Progenitor cell of endocrine pancreas (in vitro differentiated cells): ENCODE measurements around the gene PRR15L. TPM values are rescaled to one million over a fixed set of nuclear protein-coding genes. Genes with fewer than 3 reads are reported as not detected.
"Not testable (repeated sequence)": the region's sequence is repeated elsewhere in the genome, so short reads cannot be mapped to it uniquely, and the experiment has no call there.

Experiments used
- DNase-seq: peaks from one replicate; pipeline ENCODE4 v3.0.0; 2021; ENCODE audit warnings: low spot score; ENCODE audit not compliant: unreplicated experiment
- H3K27ac Mint-ChIP-seq: 2 replicates; pipeline ENCODE4 v1.8.0; 2021; ENCODE audit warnings: mild to moderate bottlenecking, moderate library complexity, mixed read lengths
- H3K27me3 Mint-ChIP-seq: 2 replicates; pipeline ENCODE4 v1.8.0; 2021; ENCODE audit warnings: mixed read lengths
- H3K36me3 Mint-ChIP-seq: 2 replicates; pipeline ENCODE4 v1.8.0; 2022; ENCODE audit warnings: mixed read lengths; ENCODE audit not compliant: insufficient read depth
- H3K4me1 Mint-ChIP-seq: 2 replicates; pipeline ENCODE4 v1.8.0; 2021; ENCODE audit warnings: low read depth, mixed read lengths
- H3K4me3 Mint-ChIP-seq: 2 replicates; pipeline ENCODE4 v1.8.0; 2021; ENCODE audit warnings: low read depth, mild to moderate bottlenecking, moderate library complexity, mixed read lengths
- H3K9me3 Mint-ChIP-seq: 2 replicates; pipeline ENCODE4 v1.8.0; 2021; ENCODE audit warnings: low read depth, mixed read lengths
- total RNA-seq: library from RNA; stranded (reverse); gene quantifications from 2 replicates; pipeline ENCODE4 v1.2.1, GENCODE V29; 2021
- TF ChIP-seq, protein P1 (sequence below): fragments of 200-600 bp; sonication (generic); IDR thresholded peaks from one replicate; pipeline ENCODE4 v1.5.0; 2021; ENCODE audit warnings: antibody characterized with exemption, mild to moderate bottlenecking; ENCODE audit not compliant: unreplicated experiment

Gene PRR15L
- total RNA-seq, 1 donor from 2014 or later, result 36.1 TPM

DNA sequence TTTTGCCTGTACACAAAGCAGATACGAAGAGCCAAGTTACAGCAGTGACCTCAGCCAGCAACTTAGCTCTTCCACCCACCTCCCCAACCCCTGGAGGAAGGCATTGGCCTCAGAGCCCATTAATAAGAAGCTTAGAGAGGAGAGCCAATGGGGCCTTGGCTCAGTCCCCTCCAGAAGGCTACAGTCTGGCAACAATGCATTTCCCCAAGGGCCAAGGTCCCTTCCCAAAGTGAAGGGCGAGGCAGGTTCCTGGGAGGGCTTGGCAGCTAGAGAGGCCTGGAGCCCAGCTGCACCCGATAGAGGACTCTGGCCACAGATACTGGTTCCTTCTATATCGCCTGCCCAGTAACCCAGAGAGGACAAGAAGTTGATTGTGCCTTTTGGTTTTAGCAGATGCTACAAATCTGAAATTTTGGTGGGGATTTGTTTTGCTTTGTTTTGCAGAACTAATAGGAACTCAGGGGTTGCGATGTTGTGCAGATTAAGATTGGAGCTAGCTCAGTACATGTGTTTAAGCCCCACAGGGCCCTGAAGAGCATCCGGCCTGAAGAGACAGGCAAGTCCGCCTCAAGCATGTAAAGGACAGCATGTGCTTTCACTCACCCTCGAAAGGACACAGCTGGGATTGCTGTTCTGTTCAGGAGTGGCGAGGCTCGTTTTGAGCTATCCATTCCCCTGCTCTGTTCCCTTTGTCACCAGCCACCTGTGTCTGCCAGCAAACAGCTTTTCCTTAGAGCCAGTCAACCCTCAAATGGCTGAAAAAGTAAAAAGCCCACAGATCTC is 28.3 kb downstream of the PRR15L start:
- Mint-ChIP-seq H3K4me1 (peaks cover 2% of the 10 kb centered on the region), H3K27me3 (no peaks in the 10 kb centered on the region), H3K27ac (no peak overlapping the region), H3K9me3 (no peaks in the 10 kb centered on the region), H3K4me3 (no peak overlapping the region), H3K36me3 (peaks cover 16% of the 10 kb centered on the region)
- no peak for DNase-seq
- TF ChIP-seq, protein P1, sequence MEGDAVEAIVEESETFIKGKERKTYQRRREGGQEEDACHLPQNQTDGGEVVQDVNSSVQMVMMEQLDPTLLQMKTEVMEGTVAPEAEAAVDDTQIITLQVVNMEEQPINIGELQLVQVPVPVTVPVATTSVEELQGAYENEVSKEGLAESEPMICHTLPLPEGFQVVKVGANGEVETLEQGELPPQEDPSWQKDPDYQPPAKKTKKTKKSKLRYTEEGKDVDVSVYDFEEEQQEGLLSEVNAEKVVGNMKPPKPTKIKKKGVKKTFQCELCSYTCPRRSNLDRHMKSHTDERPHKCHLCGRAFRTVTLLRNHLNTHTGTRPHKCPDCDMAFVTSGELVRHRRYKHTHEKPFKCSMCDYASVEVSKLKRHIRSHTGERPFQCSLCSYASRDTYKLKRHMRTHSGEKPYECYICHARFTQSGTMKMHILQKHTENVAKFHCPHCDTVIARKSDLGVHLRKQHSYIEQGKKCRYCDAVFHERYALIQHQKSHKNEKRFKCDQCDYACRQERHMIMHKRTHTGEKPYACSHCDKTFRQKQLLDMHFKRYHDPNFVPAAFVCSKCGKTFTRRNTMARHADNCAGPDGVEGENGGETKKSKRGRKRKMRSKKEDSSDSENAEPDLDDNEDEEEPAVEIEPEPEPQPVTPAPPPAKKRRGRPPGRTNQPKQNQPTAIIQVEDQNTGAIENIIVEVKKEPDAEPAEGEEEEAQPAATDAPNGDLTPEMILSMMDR, result no peak

DNA sequence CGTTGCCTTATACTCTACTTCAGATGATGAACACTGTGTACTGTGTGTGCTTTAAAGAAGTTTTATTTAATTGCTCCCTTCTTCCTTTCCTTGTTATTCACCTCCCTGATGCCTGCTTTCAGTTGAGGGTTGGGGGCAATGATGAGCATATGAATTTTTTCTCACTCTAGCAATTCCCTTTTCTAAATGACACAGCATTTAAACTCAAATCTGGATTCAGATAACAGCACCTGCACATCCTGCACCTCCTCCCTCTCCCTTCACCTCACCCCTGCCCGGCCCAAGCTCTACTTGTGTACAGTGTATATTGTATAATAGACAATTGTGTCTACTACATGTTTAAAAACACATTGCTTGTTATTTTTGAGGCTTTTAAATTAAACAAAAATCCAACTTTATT is 29.3 kb downstream of the PRR15L start:
- H3K9me3 Mint-ChIP-seq, result no peaks in the 10 kb centered on the region
- no peaks in the 10 kb centered on the region for H3K27me3 Mint-ChIP-seq
- peaks cover 22% of the 10 kb centered on the region for H3K36me3 Mint-ChIP-seq
- DNase-seq, result no peak
- peaks cover 2% of the 10 kb centered on the region for H3K4me1 Mint-ChIP-seq
- no peak overlapping the region for H3K4me3 Mint-ChIP-seq
- no peak overlapping the region for H3K27ac Mint-ChIP-seq
- TF ChIP-seq, protein P1, result no peak

- Mint-ChIP-seq H3K27ac (no peak overlapping the region), H3K9me3 (no peaks in the 10 kb centered on the region), H3K27me3 (no peaks in the 10 kb centered on the region), H3K4me1 (peaks cover 2% of the 10 kb centered on the region), H3K4me3 (no peak overlapping the region), H3K36me3 (peaks cover 22% of the 10 kb centered on the region)
- DNase-seq, result no peak
- TF ChIP-seq, protein P1, result no peak
Observed at GRCh38 chr17:47927821-47928400, 29.8 kb downstream of the PRR15L start.

DNA sequence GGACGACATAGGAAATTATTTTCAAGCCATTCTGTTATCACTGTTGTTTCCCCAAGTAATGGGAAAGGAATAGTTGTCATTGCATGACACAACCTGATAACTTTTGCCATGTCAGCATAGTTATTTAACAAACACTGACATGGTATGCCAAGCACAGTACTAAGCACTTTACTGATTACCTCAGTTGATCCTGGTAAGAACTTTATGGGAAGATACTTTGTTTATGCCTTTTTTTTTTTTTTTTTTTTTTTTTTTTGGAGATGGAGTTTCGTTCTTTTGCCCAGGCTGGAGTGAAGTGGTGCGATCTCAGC is 32.0 kb downstream of the PRR15L start:
- Mint-ChIP-seq H3K4me1 (no peaks in the 10 kb centered on the region), H3K9me3 (no peaks in the 10 kb centered on the region), H3K4me3 (no peak overlapping the region), H3K27ac (no peak overlapping the region), H3K36me3 (peaks cover 29% of the 10 kb centered on the region), H3K27me3 (no peaks in the 10 kb centered on the region)
- TF ChIP-seq, protein P1, result no peak
- DNase-seq, result no peak

DNA sequence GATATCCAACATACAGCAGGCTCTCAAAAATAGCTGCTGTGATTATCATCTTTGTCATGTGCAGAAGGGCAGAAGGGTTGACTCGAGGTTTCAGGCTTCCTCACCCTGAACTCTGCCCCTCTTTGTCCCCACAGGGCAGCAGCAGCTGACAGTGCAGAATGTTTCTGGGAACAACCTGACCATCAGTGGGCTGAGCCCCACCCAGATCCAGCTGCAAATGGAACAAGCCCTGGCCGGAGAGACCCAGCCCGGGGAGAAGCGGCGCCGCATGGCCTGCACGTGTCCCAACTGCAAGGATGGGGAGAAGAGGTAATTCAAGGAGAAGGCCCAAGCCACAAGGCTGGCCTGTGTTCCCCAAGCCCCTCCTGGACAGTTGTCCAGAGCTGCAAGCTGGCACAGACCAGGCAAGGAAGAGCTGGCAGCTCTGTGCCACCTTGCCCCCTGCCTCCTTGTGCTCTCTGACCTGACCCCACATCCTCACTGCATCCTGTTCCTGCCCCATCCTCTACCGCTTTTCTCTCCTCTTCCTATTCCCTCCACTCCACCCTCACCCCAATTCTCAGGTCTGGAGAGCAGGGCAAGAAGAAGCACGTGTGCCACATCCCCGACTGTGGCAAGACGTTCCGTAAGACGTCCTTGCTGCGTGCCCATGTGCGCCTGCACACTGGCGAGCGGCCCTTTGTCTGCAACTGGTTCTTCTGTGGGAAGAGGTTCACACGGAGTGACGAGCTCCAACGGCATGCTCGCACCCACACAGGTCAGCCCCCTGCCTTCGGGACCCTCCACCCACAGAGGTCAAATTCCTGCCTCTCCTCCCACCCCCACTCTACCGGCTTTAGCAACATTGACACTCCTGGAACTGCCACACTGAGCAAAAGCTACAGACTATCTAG is 32.7 kb downstream of the PRR15L start:
- no peaks in the 10 kb centered on the region for H3K4me1 Mint-ChIP-seq
- no peak overlapping the region for H3K27ac Mint-ChIP-seq
- H3K9me3 Mint-ChIP-seq, result no peaks in the 10 kb centered on the region
- no peak overlapping the region for H3K4me3 Mint-ChIP-seq
- H3K36me3 Mint-ChIP-seq, result peaks cover 30% of the 10 kb centered on the region
- TF ChIP-seq, protein P1, result no peak
- H3K27me3 Mint-ChIP-seq, result no peaks in the 10 kb centered on the region
- DNase-seq, result no peak

DNA sequence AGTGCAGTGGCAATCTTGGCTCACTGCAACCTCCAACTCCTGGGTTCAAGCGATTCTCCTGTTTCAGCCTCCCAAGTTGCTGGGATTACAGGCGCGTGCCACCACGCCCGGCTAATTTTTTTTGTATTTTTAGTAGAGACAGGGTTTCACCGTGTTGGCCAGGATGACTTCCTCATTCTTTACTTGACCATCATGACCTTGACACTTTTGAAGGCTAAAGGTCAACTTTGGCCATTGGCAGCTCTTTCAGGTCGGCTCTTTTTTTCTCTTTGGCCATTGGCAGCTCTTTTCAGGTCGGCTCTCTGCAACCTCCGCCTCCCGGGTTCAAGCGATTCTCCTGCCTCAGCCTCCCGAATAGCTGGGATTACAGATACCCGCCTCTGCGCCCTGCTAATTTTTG is 37.8 kb downstream of the PRR15L start:
- not testable (repeated sequence) for H3K4me3 Mint-ChIP-seq, DNase-seq, H3K27ac Mint-ChIP-seq, H3K4me1 Mint-ChIP-seq, H3K9me3 Mint-ChIP-seq, H3K27me3 Mint-ChIP-seq
- peaks cover 22% of the 10 kb centered on the region for H3K36me3 Mint-ChIP-seq
